ENCODE measurements around the gene SLC24A3. TPM values are rescaled to one million over a fixed set of nuclear protein-coding genes. Genes with fewer than 3 reads are reported as not detected.

The SLC24A3 gene
- total and polyA plus RNA-seq, 2 experiments from 2014 or later: 0.48 to 1.7 TPM

DNA sequence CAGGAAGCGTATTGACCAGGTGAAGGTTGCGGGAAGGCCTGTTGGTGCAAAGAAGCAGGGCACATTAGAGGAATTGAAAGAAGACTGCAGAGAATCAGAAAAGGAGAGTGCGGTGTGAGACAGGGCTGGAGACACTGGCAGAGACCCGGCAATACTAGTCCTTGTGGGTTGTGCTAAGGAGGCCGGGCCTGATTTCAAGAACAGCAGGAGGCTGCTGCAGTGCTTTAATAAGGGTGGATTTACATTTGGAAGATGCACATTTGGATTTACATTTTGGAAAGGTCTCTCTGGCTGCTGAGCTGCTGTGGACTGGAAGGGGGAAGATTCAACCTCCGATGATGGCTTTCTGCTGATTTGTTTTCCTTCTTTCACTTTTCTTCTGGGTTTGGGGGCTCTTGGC is 167.8 kb downstream of the SLC24A3 start:
- Histone ChIP-seq H3K79me2 (no peaks in the 10 kb centered on the region), H3K9me3 (ENCODE audit: low read depth) (no peaks in the 10 kb centered on the region), H2AFZ (no peak overlapping the region), H3K27ac (no peak overlapping the region), H3K4me2 (no peak overlapping the region), H3K9me2 (replicated peaks; ENCODE audit: insufficient read depth) (no peaks in the 10 kb centered on the region), H4K20me1 (ENCODE audit: insufficient read depth, poor library complexity, severe bottlenecking) (no peaks in the 10 kb centered on the region), H3K4me3 (no peak overlapping the region), H3K27me3 (no peaks in the 10 kb centered on the region), H3K4me1 (ENCODE audit: insufficient read depth) (no peaks in the 10 kb centered on the region), H3K36me3 (replicated peaks; ENCODE audit: insufficient read depth, low read depth) (no peaks in the 10 kb centered on the region)
- WGBS (ENCODE audit: low lambda C conversion rate, missing lambda C conversion rate): 73% methylated on average over 6 of the region's 6 CpGs
- no peak for TF ChIP-seq EZH2phosphoT487 (IDR thresholded peaks at IDR 0.05; ENCODE audit: low read depth, severe bottlenecking, unreplicated experiment)
- TF ChIP-seq, protein P1, sequence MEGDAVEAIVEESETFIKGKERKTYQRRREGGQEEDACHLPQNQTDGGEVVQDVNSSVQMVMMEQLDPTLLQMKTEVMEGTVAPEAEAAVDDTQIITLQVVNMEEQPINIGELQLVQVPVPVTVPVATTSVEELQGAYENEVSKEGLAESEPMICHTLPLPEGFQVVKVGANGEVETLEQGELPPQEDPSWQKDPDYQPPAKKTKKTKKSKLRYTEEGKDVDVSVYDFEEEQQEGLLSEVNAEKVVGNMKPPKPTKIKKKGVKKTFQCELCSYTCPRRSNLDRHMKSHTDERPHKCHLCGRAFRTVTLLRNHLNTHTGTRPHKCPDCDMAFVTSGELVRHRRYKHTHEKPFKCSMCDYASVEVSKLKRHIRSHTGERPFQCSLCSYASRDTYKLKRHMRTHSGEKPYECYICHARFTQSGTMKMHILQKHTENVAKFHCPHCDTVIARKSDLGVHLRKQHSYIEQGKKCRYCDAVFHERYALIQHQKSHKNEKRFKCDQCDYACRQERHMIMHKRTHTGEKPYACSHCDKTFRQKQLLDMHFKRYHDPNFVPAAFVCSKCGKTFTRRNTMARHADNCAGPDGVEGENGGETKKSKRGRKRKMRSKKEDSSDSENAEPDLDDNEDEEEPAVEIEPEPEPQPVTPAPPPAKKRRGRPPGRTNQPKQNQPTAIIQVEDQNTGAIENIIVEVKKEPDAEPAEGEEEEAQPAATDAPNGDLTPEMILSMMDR (IDR thresholded peaks at IDR 0.05; ENCODE audit: poor library complexity): no peak
- DNase-seq (ENCODE audit: low spot score): no peak

- Histone ChIP-seq H3K4me1 (ENCODE audit: insufficient read depth) (no peaks in the 10 kb centered on the region), H3K79me2 (no peaks in the 10 kb centered on the region), H3K4me3 (no peak overlapping the region), H3K4me2 (no peak overlapping the region), H3K9me2 (replicated peaks; ENCODE audit: insufficient read depth) (no peaks in the 10 kb centered on the region), H3K9me3 (ENCODE audit: low read depth) (no peaks in the 10 kb centered on the region), H3K27ac (no peak overlapping the region), H3K36me3 (replicated peaks; ENCODE audit: insufficient read depth, low read depth) (no peaks in the 10 kb centered on the region), H4K20me1 (ENCODE audit: insufficient read depth, poor library complexity, severe bottlenecking) (no peaks in the 10 kb centered on the region), H2AFZ (no peak overlapping the region), H3K27me3 (no peaks in the 10 kb centered on the region)
- WGBS (ENCODE audit: low lambda C conversion rate, missing lambda C conversion rate): 87% methylated on average over 10 of the region's 10 CpGs
- no peak for TF ChIP-seq EZH2 (IDR thresholded peaks at IDR 0.05; ENCODE audit: borderline replicate concordance)
- TF ChIP-seq, protein P1 (IDR thresholded peaks at IDR 0.05; ENCODE audit: poor library complexity): no peak
- no peak for TF ChIP-seq EZH2phosphoT487 (IDR thresholded peaks at IDR 0.05; ENCODE audit: low read depth, severe bottlenecking, unreplicated experiment)
- no peak for DNase-seq (ENCODE audit: low spot score)
Measured at GRCh38 chr20:19381947-19382346, 169.5 kb downstream of the SLC24A3 start.

GRCh38 chr20:19382386-19383340 is 170.2 kb downstream of the SLC24A3 start:
- Histone ChIP-seq H3K36me3 (replicated peaks; ENCODE audit: insufficient read depth, low read depth) (no peaks in the 10 kb centered on the region), H3K27me3 (no peaks in the 10 kb centered on the region), H3K4me2 (no peak overlapping the region), H3K9me3 (ENCODE audit: low read depth) (no peaks in the 10 kb centered on the region), H3K27ac (no peak overlapping the region), H3K79me2 (no peaks in the 10 kb centered on the region), H3K4me3 (no peak overlapping the region), H3K9me2 (replicated peaks; ENCODE audit: insufficient read depth) (no peaks in the 10 kb centered on the region), H4K20me1 (ENCODE audit: insufficient read depth, poor library complexity, severe bottlenecking) (no peaks in the 10 kb centered on the region), H3K4me1 (ENCODE audit: insufficient read depth) (no peaks in the 10 kb centered on the region), H2AFZ (no peak overlapping the region)
- 74% methylated on average over 9 of the region's 9 CpGs for WGBS (ENCODE audit: low lambda C conversion rate, missing lambda C conversion rate)
- TF ChIP-seq EZH2 (IDR thresholded peaks at IDR 0.05; ENCODE audit: borderline replicate concordance) (no peak), EZH2phosphoT487 (IDR thresholded peaks at IDR 0.05; ENCODE audit: low read depth, severe bottlenecking, unreplicated experiment) (no peak)
- TF ChIP-seq, protein P1 (IDR thresholded peaks at IDR 0.05; ENCODE audit: poor library complexity): no peak
- DNase-seq (ENCODE audit: low spot score): no peak
